ENCODE data around the gene TMEM170A.

TMEM170A gene

GRCh38 chr16:75488322-75488721 lies 23.8 kb upstream of the TMEM170A start:
- intact Hi-C loops (cut with micrococcal nuclease), result no loop called here
- H3K4me1 Mint-ChIP-seq (ENCODE audit: low read depth), result peaks cover 6% of the 10 kb centered on the region

GRCh38 chr16:75486676-75487313 lies 22.3 kb upstream of the TMEM170A start:
- Mint-ChIP-seq H3K27ac (no peak overlapping the region), H3K4me1 (ENCODE audit: low read depth) (peaks cover 6% of the 10 kb centered on the region), H3K36me3 (ENCODE audit: low read depth) (no peaks in the 10 kb centered on the region), H3K27me3 (peaks cover 11% of the 10 kb centered on the region), H3K9me3 (no peaks in the 10 kb centered on the region), H3K4me3 (no peak overlapping the region)
- intact Hi-C loops (cut with micrococcal nuclease), result no loop called here

More at GRCh38 chr16:75488322-75488721, 23.8 kb upstream of the TMEM170A start:
- no peak overlapping the region for H3K27ac Mint-ChIP-seq
- no peaks in the 10 kb centered on the region for H3K9me3 Mint-ChIP-seq
- no peak overlapping the region for H3K4me3 Mint-ChIP-seq
- H3K27me3 Mint-ChIP-seq, result peaks cover 18% of the 10 kb centered on the region
- no peaks in the 10 kb centered on the region for H3K36me3 Mint-ChIP-seq (ENCODE audit: low read depth)

- H3K27me3 Mint-ChIP-seq, result peaks cover 15% of the 10 kb centered on the region
- H3K4me1 Mint-ChIP-seq (ENCODE audit: low read depth), result peaks cover 6% of the 10 kb centered on the region
- intact Hi-C loops (cut with micrococcal nuclease), result no loop called here
- H3K36me3 Mint-ChIP-seq (ENCODE audit: low read depth), result no peaks in the 10 kb centered on the region
- no peaks in the 10 kb centered on the region for H3K9me3 Mint-ChIP-seq
- H3K4me3 Mint-ChIP-seq, result no peak overlapping the region
- no peak overlapping the region for H3K27ac Mint-ChIP-seq
Observed at GRCh38 chr16:75486014-75486675, 21.7 kb upstream of the TMEM170A start.

- Mint-ChIP-seq H3K9me3 (no peaks in the 10 kb centered on the region), H3K4me1 (ENCODE audit: low read depth) (peaks cover 6% of the 10 kb centered on the region), H3K27ac (no peak overlapping the region), H3K27me3 (peaks cover 15% of the 10 kb centered on the region), H3K36me3 (ENCODE audit: low read depth) (no peaks in the 10 kb centered on the region), H3K4me3 (no peak overlapping the region)
- intact Hi-C loops (cut with micrococcal nuclease), result no loop called here
Observed at GRCh38 chr16:75485230-75486013, 20.9 kb upstream of the TMEM170A start.

- no peak overlapping the region for H3K4me3 Mint-ChIP-seq
- H3K27me3 Mint-ChIP-seq, result peaks cover 12% of the 10 kb centered on the region
- peaks cover 4% of the 10 kb centered on the region for H3K4me1 Mint-ChIP-seq (ENCODE audit: low read depth)
- intact Hi-C loops (cut with micrococcal nuclease), result no loop called here
- H3K27ac Mint-ChIP-seq, result no peak overlapping the region
- H3K36me3 Mint-ChIP-seq (ENCODE audit: low read depth), result no peaks in the 10 kb centered on the region
- H3K9me3 Mint-ChIP-seq, result no peaks in the 10 kb centered on the region
Observed at GRCh38 chr16:75483222-75483621, 18.7 kb upstream of the TMEM170A start.

GRCh38 chr16:75482434-75483205 lies 18.1 kb upstream of the TMEM170A start:
- H3K9me3 Mint-ChIP-seq, result no peaks in the 10 kb centered on the region
- no peak overlapping the region for H3K4me3 Mint-ChIP-seq
- peaks cover 9% of the 10 kb centered on the region for H3K4me1 Mint-ChIP-seq (ENCODE audit: low read depth)

GRCh38 chr16:75481475-75481874 lies 17.0 kb upstream of the TMEM170A start:
- Mint-ChIP-seq H3K36me3 (ENCODE audit: low read depth) (no peaks in the 10 kb centered on the region), H3K4me3 (no peak overlapping the region), H3K27ac (no peak overlapping the region), H3K27me3 (peaks cover 17% of the 10 kb centered on the region), H3K9me3 (no peaks in the 10 kb centered on the region), H3K4me1 (ENCODE audit: low read depth) (peaks cover 11% of the 10 kb centered on the region)
- intact Hi-C loops (cut with micrococcal nuclease), result no loop called here

More at GRCh38 chr16:75482434-75483205, 18.1 kb upstream of the TMEM170A start:
- Mint-ChIP-seq H3K27me3 (peaks cover 17% of the 10 kb centered on the region), H3K27ac (no peak overlapping the region), H3K36me3 (ENCODE audit: low read depth) (no peaks in the 10 kb centered on the region)
- intact Hi-C loops (cut with micrococcal nuclease), result no loop called here

- Mint-ChIP-seq H3K4me1 (ENCODE audit: low read depth) (peaks cover 11% of the 10 kb centered on the region), H3K27ac (no peak overlapping the region), H3K4me3 (no peak overlapping the region), H3K36me3 (ENCODE audit: low read depth) (no peaks in the 10 kb centered on the region), H3K27me3 (peaks cover 12% of the 10 kb centered on the region), H3K9me3 (no peaks in the 10 kb centered on the region)
- intact Hi-C loops (cut with micrococcal nuclease), result no loop called here
Observed at GRCh38 chr16:75479421-75479990, 15.0 kb upstream of the TMEM170A start.

- intact Hi-C loops (cut with micrococcal nuclease), result no loop called here
- no peak overlapping the region for H3K27ac Mint-ChIP-seq
- H3K27me3 Mint-ChIP-seq, result peaks cover 12% of the 10 kb centered on the region
- no peaks in the 10 kb centered on the region for H3K9me3 Mint-ChIP-seq
- no peak overlapping the region for H3K4me3 Mint-ChIP-seq
- peaks cover 11% of the 10 kb centered on the region for H3K4me1 Mint-ChIP-seq (ENCODE audit: low read depth)
- no peaks in the 10 kb centered on the region for H3K36me3 Mint-ChIP-seq (ENCODE audit: low read depth)
Observed at GRCh38 chr16:75478480-75479345, 14.2 kb upstream of the TMEM170A start.

- intact Hi-C loops (cut with micrococcal nuclease), result no loop called here
- Mint-ChIP-seq H3K27me3 (peaks cover 12% of the 10 kb centered on the region), H3K36me3 (ENCODE audit: low read depth) (no peaks in the 10 kb centered on the region), H3K4me3 (no peak overlapping the region), H3K27ac (no peak overlapping the region), H3K4me1 (ENCODE audit: low read depth) (peaks cover 11% of the 10 kb centered on the region), H3K9me3 (no peaks in the 10 kb centered on the region)
Observed at GRCh38 chr16:75477680-75478473, 13.4 kb upstream of the TMEM170A start.

- Mint-ChIP-seq H3K4me3 (no peak overlapping the region), H3K27ac (no peak overlapping the region), H3K9me3 (no peaks in the 10 kb centered on the region), H3K4me1 (ENCODE audit: low read depth) (peaks cover 11% of the 10 kb centered on the region), H3K27me3 (peaks cover 10% of the 10 kb centered on the region), H3K36me3 (ENCODE audit: low read depth) (no peaks in the 10 kb centered on the region)
- intact Hi-C loops (cut with micrococcal nuclease), result no loop called here
Observed at GRCh38 chr16:75476817-75477216, 12.3 kb upstream of the TMEM170A start.

GRCh38 chr16:75475420-75475847 lies 10.9 kb upstream of the TMEM170A start:
- no peak overlapping the region for H3K27ac Mint-ChIP-seq
- no peaks in the 10 kb centered on the region for H3K36me3 Mint-ChIP-seq (ENCODE audit: low read depth)
- no peak overlapping the region for H3K4me3 Mint-ChIP-seq
- peaks cover 6% of the 10 kb centered on the region for H3K27me3 Mint-ChIP-seq
- intact Hi-C loops (cut with micrococcal nuclease), result no loop called here
- no peaks in the 10 kb centered on the region for H3K9me3 Mint-ChIP-seq
- peaks cover 11% of the 10 kb centered on the region for H3K4me1 Mint-ChIP-seq (ENCODE audit: low read depth)

Data from dendritic cell treated with granulocyte-macrophage colony-stimulating factor and Interleukin-4, amounts not matched to agents 40 ng/mL and 50 ng/mL, for 4 days (primary cell).